HepG2 (cell line): Measurements from ENCODE around the gene MAPK6. TPM values are rescaled to one million over a fixed set of nuclear protein-coding genes. Genes with fewer than 3 reads are reported as not detected.

Source experiments
- ADNP ChIP-seq: sonication (generic); formaldehyde crosslinking; IDR thresholded peaks from 2 replicates; pipeline ENCODE4 v1.4.0; 2020; ENCODE audit warnings: missing genetic modification reagents
- CBX5 ChIP-seq: sonication (generic); formaldehyde crosslinking; IDR thresholded peaks from 2 replicates; pipeline ENCODE4 v1.4.0; 2020; ENCODE audit warnings: missing genetic modification reagents, borderline replicate concordance
- CCDC6 ChIP-seq: sonication (generic); formaldehyde crosslinking; IDR thresholded peaks from 2 replicates; pipeline ENCODE4 v1.8.1; 2022; ENCODE audit warnings: mild to moderate bottlenecking, missing genetic modification reagents, moderate library complexity
- DNMT1 ChIP-seq: sonication (generic); formaldehyde crosslinking; IDR thresholded peaks from 2 replicates; pipeline ENCODE4 v1.5.1; 2020; ENCODE audit warnings: mild to moderate bottlenecking, missing genetic modification reagents
- FOXA1 ChIP-seq, 2 experiments: fragments of 450-650 bp in 1 of 2; sonication (generic) in 1 of 2; formaldehyde crosslinking in 1 of 2; IDR thresholded peaks; 2 replicates each; pipeline versions ENCODE4 v1.4.0 to v1.6.1; 2016 to 2020; ENCODE audit warnings: missing genetic modification reagents in 1 of 2
- HNF1B ChIP-seq: sonication (generic); formaldehyde crosslinking; IDR thresholded peaks from 2 replicates; pipeline ENCODE4 v1.5.1; 2020; ENCODE audit warnings: mild to moderate bottlenecking, moderate library complexity, missing genetic modification reagents
- KAT7 ChIP-seq: IDR thresholded peaks from 2 replicates; pipeline ENCODE4 v1.6.1; 2018; ENCODE audit warnings: borderline replicate concordance, missing compliant biosample characterization
- KDM1A ChIP-seq: IDR thresholded peaks from 2 replicates; pipeline ENCODE4 v1.6.1; 2016; ENCODE audit warnings: missing compliant biosample characterization
- MED1 ChIP-seq: sonication (generic); formaldehyde crosslinking; IDR thresholded peaks from 2 replicates; pipeline ENCODE4 v1.4.0; 2020; ENCODE audit warnings: missing genetic modification reagents
- MIXL1 ChIP-seq: IDR thresholded peaks from 2 replicates; pipeline ENCODE4 v1.6.1; 2016
- MTF2 ChIP-seq: sonication (generic); formaldehyde crosslinking; IDR thresholded peaks from 2 replicates; pipeline ENCODE4 v1.5.0; 2020; ENCODE audit warnings: missing genetic modification reagents, borderline replicate concordance
- PAF1 ChIP-seq: IDR thresholded peaks from 2 replicates; pipeline ENCODE4 v1.6.1; 2016; ENCODE audit warnings: missing genetic modification reagents, missing compliant biosample characterization
- POLR2G ChIP-seq: fragments of 200-400 bp; formaldehyde crosslinking; IDR thresholded peaks from 2 replicates; pipeline ENCODE4 v1.6.1; 2018; ENCODE audit warnings: mild to moderate bottlenecking, low read depth, low read length, moderate library complexity
- PREB ChIP-seq: sonication (generic); formaldehyde crosslinking; IDR thresholded peaks from 2 replicates; pipeline ENCODE4 v1.4.0; 2020; ENCODE audit warnings: missing genetic modification reagents
- RXRB ChIP-seq: IDR thresholded peaks from 2 replicates; pipeline ENCODE4 v1.6.1; 2016; ENCODE audit warnings: borderline replicate concordance, missing genetic modification reagents, missing compliant biosample characterization
- ZBTB7B ChIP-seq: sonication (generic); formaldehyde crosslinking; IDR thresholded peaks from 2 replicates; pipeline ENCODE4 v1.4.0; 2020; ENCODE audit warnings: missing genetic modification reagents
- ZNF124 ChIP-seq: sonication (generic); formaldehyde crosslinking; IDR thresholded peaks from 2 replicates; pipeline ENCODE4 v1.4.0; 2020; ENCODE audit warnings: missing genetic modification reagents
- ZNF224 ChIP-seq: sonication (generic); formaldehyde crosslinking; IDR thresholded peaks from 2 replicates; pipeline ENCODE4 v1.5.0; 2020; ENCODE audit warnings: mild to moderate bottlenecking, missing genetic modification reagents
- ZNF367 ChIP-seq: sonication (generic); formaldehyde crosslinking; IDR thresholded peaks from 2 replicates; pipeline ENCODE4 v1.4.0; 2020; ENCODE audit warnings: missing genetic modification reagents, borderline replicate concordance
- ZNF414 ChIP-seq: sonication (generic); formaldehyde crosslinking; IDR thresholded peaks from 2 replicates; pipeline ENCODE4 v1.5.0; 2020; ENCODE audit warnings: missing genetic modification reagents
- ZNF556 ChIP-seq: sonication (generic); formaldehyde crosslinking; IDR thresholded peaks from 2 replicates; pipeline ENCODE4 v1.4.0; 2020; ENCODE audit warnings: mild to moderate bottlenecking, missing genetic modification reagents, borderline replicate concordance
- ZNF558 ChIP-seq: sonication (generic); formaldehyde crosslinking; IDR thresholded peaks from 2 replicates; pipeline ENCODE4 v1.9.0; 2022; ENCODE audit warnings: mild to moderate bottlenecking, missing genetic modification reagents, borderline replicate concordance
- ZNF616 ChIP-seq: sonication (generic); formaldehyde crosslinking; IDR thresholded peaks from 2 replicates; pipeline ENCODE4 v1.5.0; 2020; ENCODE audit warnings: low read depth, mild to moderate bottlenecking, missing genetic modification reagents
- ZNF891 ChIP-seq: sonication (generic); formaldehyde crosslinking; IDR thresholded peaks from 2 replicates; pipeline ENCODE4 v1.5.0; 2020; ENCODE audit warnings: mild to moderate bottlenecking, missing genetic modification reagents
- polyA plus RNA-seq, 8 experiments: library from polyadenylated mRNA; depleted of rRNA in 3 of 8; stranded (reverse) in 7 of 8; unstranded in 1 of 8; fragments of >200 nt; fragmentation: Illumina TruSeq in 4 of 8; extraction: Trizol in 4 of 8; gene quantifications; 2 replicates each; pipeline versions ENCODE4 v1.2.1 to v1.2.3, GENCODE V29; 2011 to 2016; ENCODE audit warnings: low read depth in 4 of 8, missing spikeins in 1 of 8, mixed read lengths in 1 of 8; ENCODE audit not compliant: insufficient read depth in 1 of 8
- total RNA-seq, 5 experiments: library from RNA; depleted of rRNA; stranded (reverse); fragments of >200 nt; fragmentation: Illumina TruSeq; extraction: Trizol; gene quantifications; 2 replicates each; pipeline ENCODE4 v1.2.3, GENCODE V29; 2016; ENCODE audit warnings: low read depth in 1 of 5
- TF ChIP-seq, protein P1 (sequence below): sonication (generic); formaldehyde crosslinking; IDR thresholded peaks from 2 replicates; pipeline ENCODE4 v1.8.1; 2022; ENCODE audit warnings: low read depth, mild to moderate bottlenecking, missing genetic modification reagents

MAPK6 gene
- total and polyA plus RNA-seq, 2 of the 13 experiments (the other 11 are each of a cell fraction or from before 2014, with no cell fraction given): 89.5 to 99.7 TPM

DNA sequence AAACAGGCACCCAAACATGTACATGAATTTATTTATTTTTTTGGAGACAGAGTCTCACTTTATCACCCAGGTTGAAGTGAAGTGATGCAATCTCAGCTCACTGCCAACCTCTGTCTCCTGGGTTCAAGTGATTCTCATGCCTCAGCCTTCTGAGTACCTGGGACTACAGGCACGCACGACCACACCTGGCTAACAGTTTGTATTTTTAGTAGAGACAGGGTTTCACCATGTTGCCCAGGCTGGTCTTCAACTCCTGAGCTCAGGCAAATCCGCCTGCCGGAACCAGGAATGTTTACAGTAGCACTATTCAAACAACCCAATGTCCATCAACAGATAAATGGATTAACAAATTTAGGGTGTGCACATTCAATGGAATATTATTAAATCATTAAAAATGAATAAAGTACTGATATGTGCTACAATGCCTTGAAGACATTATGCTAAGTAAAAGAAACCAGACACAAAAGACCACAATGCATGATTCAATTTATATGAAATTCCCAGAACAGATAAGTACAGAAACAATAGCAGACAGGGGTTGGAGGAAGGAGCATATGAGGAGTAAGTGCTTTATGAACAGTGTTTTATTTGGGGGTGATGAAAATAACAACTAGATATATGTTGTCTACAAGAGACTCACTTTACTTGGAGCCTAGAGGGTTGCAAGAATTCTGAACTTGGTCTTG is 48.7 kb upstream of the MAPK6 start (continued):
- TF ChIP-seq, protein P1, sequence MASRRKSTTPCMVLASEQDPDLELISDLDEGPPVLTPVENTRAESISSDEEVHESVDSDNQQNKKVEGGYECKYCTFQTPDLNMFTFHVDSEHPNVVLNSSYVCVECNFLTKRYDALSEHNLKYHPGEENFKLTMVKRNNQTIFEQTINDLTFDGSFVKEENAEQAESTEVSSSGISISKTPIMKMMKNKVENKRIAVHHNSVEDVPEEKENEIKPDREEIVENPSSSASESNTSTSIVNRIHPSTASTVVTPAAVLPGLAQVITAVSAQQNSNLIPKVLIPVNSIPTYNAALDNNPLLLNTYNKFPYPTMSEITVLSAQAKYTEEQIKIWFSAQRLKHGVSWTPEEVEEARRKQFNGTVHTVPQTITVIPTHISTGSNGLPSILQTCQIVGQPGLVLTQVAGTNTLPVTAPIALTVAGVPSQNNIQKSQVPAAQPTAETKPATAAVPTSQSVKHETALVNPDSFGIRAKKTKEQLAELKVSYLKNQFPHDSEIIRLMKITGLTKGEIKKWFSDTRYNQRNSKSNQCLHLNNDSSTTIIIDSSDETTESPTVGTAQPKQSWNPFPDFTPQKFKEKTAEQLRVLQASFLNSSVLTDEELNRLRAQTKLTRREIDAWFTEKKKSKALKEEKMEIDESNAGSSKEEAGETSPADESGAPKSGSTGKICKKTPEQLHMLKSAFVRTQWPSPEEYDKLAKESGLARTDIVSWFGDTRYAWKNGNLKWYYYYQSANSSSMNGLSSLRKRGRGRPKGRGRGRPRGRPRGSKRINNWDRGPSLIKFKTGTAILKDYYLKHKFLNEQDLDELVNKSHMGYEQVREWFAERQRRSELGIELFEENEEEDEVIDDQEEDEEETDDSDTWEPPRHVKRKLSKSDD (CRISPR knock-in tag): no peak
- TF ChIP-seq ZNF556 (CRISPR knock-in tag) (no peak), ZNF558 (CRISPR knock-in tag) (no peak), PREB (CRISPR knock-in tag) (no peak), ZNF124 (CRISPR knock-in tag) (no peak), ZNF891 (no peak), ZBTB7B (no peak), CCDC6 (CRISPR knock-in tag) (no peak), MIXL1 (CRISPR knock-in tag) (peak; percentile 92), ADNP (CRISPR knock-in tag) (no peak), RXRB (peak; percentile 47), PAF1 (CRISPR knock-in tag) (no peak), ZNF367 (CRISPR knock-in tag) (no peak), HNF1B (peak; percentile 37; the same call in 1 of the 2 replicates), MED1 (peak; percentile 89), MTF2 (CRISPR knock-in tag) (no peak), DNMT1 (CRISPR knock-in tag) (no peak), POLR2G (no peak), CBX5 (peak; percentile 19; the same call in 1 of the 2 replicates), FOXA1 (IDR thresholded peaks at IDR 0.05) (no peak), FOXA1 (CRISPR knock-in tag; IDR thresholded peaks at IDR 0.05) (peak; percentile 81), KDM1A (CRISPR knock-in tag) (no peak), ZNF616 (no peak), KAT7 (peak; percentile 26; the same call in 1 of the 2 replicates), ZNF414 (CRISPR knock-in tag) (no peak), ZNF224 (CRISPR knock-in tag) (no peak)
